Psoas muscle (tissue), 8 donors: ENCODE measurements around the gene ZNF628. TPM values are rescaled to one million over a fixed set of nuclear protein-coding genes. Genes with fewer than 3 reads are reported as not detected.

Experiments
- ATAC-seq, 4 donors: fragments of 200-7000 bp; cut with Tn5 transposase; one replicate each; pipeline ENCODE4 v1.9.1; 2020; ENCODE audit warnings: moderate library complexity in 3 of 4, mild to moderate bottlenecking in 2 of 4
- DNase-seq, 2 donors: peaks; one replicate each; pipeline ENCODE4 v3.0.0-alpha.2; 2020
- H3K27ac ChIP-seq: fragments of 200-600 bp; one replicate; pipeline ENCODE4 v1.8.0; 2022
- H3K27me3 ChIP-seq, 3 donors: fragments of 200-600 bp in 1 of 3; one replicate each; pipeline versions ENCODE4 v1.6.1 to v1.8.0; 2013 to 2022; ENCODE audit warnings: low read length in 2 of 3, mild to moderate bottlenecking in 2 of 3, moderate library complexity in 1 of 3; ENCODE audit not compliant: insufficient read depth in 3 of 3
- H3K36me3 ChIP-seq, 2 donors: fragments of 200-600 bp in 1 of 2; one replicate each; pipeline versions ENCODE4 v1.6.1 to v1.8.0; 2013 to 2022; ENCODE audit warnings: low read depth in 1 of 2, mild to moderate bottlenecking in 1 of 2, moderate library complexity in 1 of 2; ENCODE audit not compliant: insufficient read depth in 1 of 2
- H3K4me1 ChIP-seq: fragments of 200-600 bp; one replicate; pipeline ENCODE4 v1.8.0; 2022
- H3K4me3 ChIP-seq: fragments of 200-600 bp; one replicate; pipeline ENCODE4 v1.8.0; 2022; ENCODE audit warnings: mild to moderate bottlenecking
- H3K9me3 ChIP-seq: fragments of 200-600 bp; one replicate; pipeline ENCODE4 v1.8.0; 2022
- CTCF ChIP-seq: fragments of 200-600 bp; IDR thresholded peaks from one replicate; pipeline ENCODE4 v1.8.0; 2022; ENCODE audit warnings: antibody characterized with exemption
- WGBS, 3 donors: extraction: QIAGEN DNeasy Blood & Tissue Kit; methylation state at CpG; one replicate each; pipeline versions ENCODE4 v1.1.6 to v1.1.7; 2013; 5-methylcytosine and 5-hydroxymethylcytosine counted together
- intact Hi-C, 2 donors: fragments of 100-400 bp; cut with DNase I; formaldehyde crosslinking; loops; one replicate each; pipeline versions ENCODE4 v1.11.0 to v1.14.2; 2022
- polyA plus RNA-seq, 3 donors: library from polyadenylated mRNA; stranded (reverse); fragments of 200-250 nt; gene quantifications; one replicate each; pipeline ENCODE4 v1.2.3, GENCODE V29; 2013
- total RNA-seq, 4 donors: library from RNA; stranded (reverse); fragmentation: NEBNext Ultra II Directional in 2 of 4; extraction: Animal tissue kit (Norgen Biotek cat#: 25700) in 2 of 4; gene quantifications; one replicate each; pipeline versions ENCODE4 v1.2.1 to v1.2.4, GENCODE V29; 2021 to 2023
- donor health status: healthy with polysubstance abuse.
- donor health status: DM: no; HTN: no; CAD: no; lungs with moderate emphysema.
- donor health status: Bipolar disorder and iron deficiency.
- donor health status: healthy.
- donor health status: DM: yes; HTN: yes; CAD: no.
- donor health status: DM: no; HTN: no; CAD: no.
- donor health status: DM: no; HTN: no; CAD: no.
- donor health status: DM: yes; HTN: yes; CAD: no.

The ZNF628 gene
- total and polyA plus RNA-seq, 7 donors: 5.9 to 14.3 (median 12.2) TPM

GRCh38 chr19:55481148-55481793 is 4.9 kb downstream of the ZNF628 start:
- ATAC-seq (no peak), DNase-seq (no peak)
- TF ChIP-seq CTCF: no peak
- H3K36me3 ChIP-seq: peaks cover 0 to 18% of the 10 kb centered on the region in 2 donors
- peaks cover 21% of the 10 kb centered on the region for H3K4me1 ChIP-seq
- H3K4me3 ChIP-seq: no peak overlapping the region
- H3K27ac ChIP-seq: no peak overlapping the region
- H3K9me3 ChIP-seq: no peaks in the 10 kb centered on the region
- peaks cover 0 to 2% (median 0%) of the 10 kb centered on the region in 3 donors for H3K27me3 ChIP-seq
- intact Hi-C loops: no loop called here
- WGBS, 3 donors: 94% methylated on average over 47 to 52 of the region's 52 CpGs

GRCh38 chr19:55481794-55482155 is 5.4 kb downstream of the ZNF628 start:
- H3K27me3 ChIP-seq: peaks cover 0 to 6% (median 0%) of the 10 kb centered on the region in 3 donors
- H3K4me3 ChIP-seq: no peak overlapping the region
- intact Hi-C loops: no loop called here
- ATAC-seq: no peak
- 70 to 78% (median 75%) methylated on average over 23 to 40 of the region's 40 CpGs for WGBS, 3 donors
- no peak overlapping the region for H3K27ac ChIP-seq
- peaks cover 21% of the 10 kb centered on the region for H3K4me1 ChIP-seq
- DNase-seq: no peak
- H3K36me3 ChIP-seq: peaks cover 0 to 18% of the 10 kb centered on the region in 2 donors
- no peak for TF ChIP-seq CTCF
- H3K9me3 ChIP-seq: no peaks in the 10 kb centered on the region

- DNase-seq (no peak), ATAC-seq (no peak)
- Histone ChIP-seq H3K4me3 (no peak overlapping the region), H3K36me3 (peaks cover 0 to 18% of the 10 kb centered on the region in 2 donors), H3K27ac (no peak overlapping the region), H3K9me3 (no peaks in the 10 kb centered on the region), H3K4me1 (peaks cover 20% of the 10 kb centered on the region), H3K27me3 (peaks cover 0 to 6% (median 0%) of the 10 kb centered on the region in 3 donors)
- TF ChIP-seq CTCF: no peak
- 87 to 91% (median 88%) methylated on average over 68 to 83 of the region's 83 CpGs for WGBS, 3 donors
- intact Hi-C loops: no loop called here
Observed at GRCh38 chr19:55482156-55482961, 5.9 kb downstream of the ZNF628 start.

GRCh38 chr19:55482967-55483705 is 6.7 kb downstream of the ZNF628 start:
- H3K9me3 ChIP-seq: no peaks in the 10 kb centered on the region
- ATAC-seq (no peak), DNase-seq (peak in 1 of 2 donors; percentile 53)
- H3K27me3 ChIP-seq: peaks cover 0 to 6% (median 0%) of the 10 kb centered on the region in 3 donors
- no peak overlapping the region for H3K4me3 ChIP-seq
- no peak for TF ChIP-seq CTCF
- WGBS, 3 donors: 92 to 95% (median 93%) methylated on average over 39 to 47 of the region's 47 CpGs
- H3K27ac ChIP-seq: no peak overlapping the region
- H3K4me1 ChIP-seq: peaks cover 12% of the 10 kb centered on the region
- intact Hi-C loops: no loop called here
- peaks cover 0 to 18% of the 10 kb centered on the region in 2 donors for H3K36me3 ChIP-seq
